Stimulated activated CD4-positive, alpha-beta T cell treated with anti-CD3 and anti-CD28 coated beads, TNF-alpha, amount 100 ng/mL, for 48 hours (primary cell): ENCODE results near the gene AGPAT2.
"Not testable (repeated sequence)": the region's sequence is repeated elsewhere in the genome, so short reads cannot be mapped to it uniquely, and the experiment has no call there.

Source experiments
- DNase-seq, 3 donors: peaks; one replicate each; pipeline ENCODE4 v3.0.0-alpha.2; 2020; ENCODE audit warnings: low read depth in 3 of 3

Gene AGPAT2

DNA sequence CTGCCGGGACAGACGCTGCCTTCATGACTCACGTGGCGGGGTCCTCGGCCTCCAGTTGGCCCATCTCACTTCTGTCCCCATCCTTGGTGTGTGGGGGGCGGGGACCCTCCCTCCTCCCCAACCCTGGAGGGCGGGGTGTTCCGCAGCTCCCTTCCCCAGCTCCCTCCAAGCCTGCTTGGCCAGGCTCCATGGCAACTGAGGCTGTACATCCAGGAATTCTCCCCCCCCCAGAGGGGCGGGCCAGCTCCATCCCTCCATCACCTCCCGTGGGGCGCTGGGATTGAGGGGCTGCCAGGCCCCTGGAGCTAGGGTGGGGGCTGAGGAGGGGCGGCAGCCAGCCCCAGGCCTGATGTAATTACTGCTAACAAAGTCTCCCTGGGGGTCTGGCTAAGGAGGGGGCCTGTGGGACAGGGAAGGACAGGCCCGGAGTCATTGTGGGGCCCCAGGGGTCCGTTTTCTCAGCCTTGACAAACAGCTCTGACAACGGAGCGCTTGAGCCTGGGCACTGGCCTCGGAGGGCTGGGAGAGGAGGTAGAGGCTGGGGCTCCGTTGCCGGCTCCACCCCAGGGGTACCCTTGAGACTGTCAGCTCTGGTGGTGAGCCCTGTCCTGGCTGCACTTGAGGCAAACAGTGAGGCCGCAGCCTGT is 33.1 kb upstream of the AGPAT2 start:
- DNase-seq, result no peak

DNA sequence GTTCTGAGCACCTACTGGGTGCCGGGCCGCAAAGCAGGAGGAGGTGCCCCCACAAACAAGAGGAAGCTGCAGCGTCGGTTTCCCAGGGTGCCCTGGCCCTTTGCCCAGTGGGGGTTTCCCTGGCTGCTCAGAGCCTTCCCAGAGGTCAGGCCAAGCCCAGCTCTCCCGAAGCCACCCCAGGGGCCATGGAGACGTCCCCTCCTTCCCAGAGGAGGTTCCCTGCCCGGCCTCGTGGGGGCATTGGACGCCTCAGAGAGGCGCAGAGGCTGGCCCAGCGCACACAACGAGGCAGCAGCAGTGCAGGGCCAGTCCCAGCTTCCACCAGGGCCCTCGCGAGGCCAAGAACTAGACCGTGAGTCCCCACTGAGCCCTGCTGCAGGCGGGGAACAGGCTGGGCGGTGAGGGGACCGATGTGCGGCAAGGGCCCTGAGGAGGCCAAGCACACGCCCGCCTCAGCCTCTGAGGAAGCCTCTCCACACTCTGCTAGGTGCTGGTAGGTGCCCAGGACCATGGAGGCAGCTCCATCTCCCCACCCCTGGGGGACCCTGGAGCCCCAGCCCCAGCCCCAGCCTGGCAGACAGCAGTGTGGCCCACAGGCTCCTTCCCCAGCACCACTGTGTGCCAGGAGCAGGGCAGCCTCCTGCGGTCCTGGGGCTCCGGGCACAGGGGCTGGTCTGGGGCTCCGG is 32.1 kb upstream of the AGPAT2 start:
- DNase-seq, result no peak

DNA sequence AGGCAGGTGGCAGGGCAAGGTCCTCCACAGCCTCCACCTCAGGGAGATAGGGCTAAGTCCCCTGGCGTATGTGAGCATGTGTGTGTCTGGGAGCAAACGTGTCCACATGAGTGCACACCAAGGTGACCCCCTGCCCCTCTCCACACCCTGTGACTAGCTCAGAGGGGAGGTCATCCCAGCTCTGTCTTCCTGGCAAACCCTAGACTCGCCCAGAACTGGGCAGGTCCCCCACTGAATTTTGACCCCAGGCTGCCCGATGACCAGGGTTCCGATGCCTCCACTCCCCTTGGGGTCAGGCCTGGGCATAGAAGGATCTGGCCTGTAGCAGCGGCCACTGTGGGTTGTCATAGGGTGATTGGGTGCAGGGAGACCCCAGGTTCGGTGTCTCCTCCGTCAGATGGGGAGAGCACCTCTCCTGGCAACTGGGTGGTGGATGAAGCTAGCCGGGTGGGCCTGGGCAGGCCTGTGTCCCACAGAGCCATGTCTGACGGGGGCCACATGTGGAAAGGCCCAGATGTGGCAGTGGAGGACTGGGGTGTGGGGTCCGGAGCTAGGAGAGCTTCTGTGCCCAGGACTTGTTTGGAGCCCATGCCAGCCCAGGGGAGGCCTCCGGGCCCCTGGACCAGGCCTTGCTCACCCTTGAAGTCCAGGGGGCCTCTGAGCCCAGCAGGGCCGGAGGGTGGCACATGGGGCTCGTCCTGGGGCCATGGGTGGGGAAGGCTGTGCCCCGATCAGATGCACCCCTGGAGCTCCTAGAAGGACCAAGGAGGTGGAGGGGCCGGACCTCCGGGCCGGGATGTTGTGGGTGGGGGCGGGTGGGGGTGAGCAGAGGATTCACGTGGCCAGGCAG is 31.3 kb upstream of the AGPAT2 start:
- no peak for DNase-seq

DNA sequence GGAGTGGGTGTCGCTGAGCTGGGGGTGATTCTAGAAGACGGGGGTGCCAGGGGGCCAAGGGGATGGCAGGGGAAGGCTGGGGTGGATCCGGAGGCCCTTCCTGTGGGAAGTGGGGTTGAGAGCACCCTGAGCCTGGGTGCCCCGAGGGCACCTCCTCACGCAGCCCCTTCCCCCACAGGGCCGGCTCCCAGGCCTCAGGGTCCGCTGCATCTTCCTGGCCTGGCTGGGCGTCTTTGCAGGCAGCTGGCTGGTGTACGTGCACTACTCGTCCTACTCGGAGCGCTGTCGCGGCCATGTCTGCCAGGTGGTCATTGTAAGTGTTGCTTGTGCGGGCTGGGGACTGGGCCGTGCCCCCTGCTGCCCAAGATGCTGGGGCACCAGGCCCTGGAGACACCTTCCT is 30.1 kb upstream of the AGPAT2 start:
- DNase-seq, result no peak

DNA sequence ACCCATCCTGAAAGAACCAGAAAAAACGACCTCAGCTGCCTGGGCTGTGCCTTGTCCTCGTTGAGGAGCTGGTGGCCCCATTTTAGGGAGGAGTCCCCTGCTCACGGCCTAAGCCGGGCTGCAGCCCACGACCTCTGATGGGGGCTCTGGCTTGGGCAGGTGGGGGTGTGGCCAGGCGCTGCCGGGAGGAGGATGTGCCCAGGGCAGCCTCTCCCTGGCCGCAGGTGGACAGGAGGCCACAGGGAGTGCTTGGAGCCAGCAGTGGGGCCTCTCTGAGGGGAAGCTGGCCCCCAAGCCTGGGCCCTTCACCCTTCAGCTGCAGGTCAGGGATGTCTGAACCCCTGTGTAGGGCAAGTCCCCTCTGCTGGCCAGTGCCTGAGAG is 27.6 kb upstream of the AGPAT2 start:
- DNase-seq, result no peak

DNA sequence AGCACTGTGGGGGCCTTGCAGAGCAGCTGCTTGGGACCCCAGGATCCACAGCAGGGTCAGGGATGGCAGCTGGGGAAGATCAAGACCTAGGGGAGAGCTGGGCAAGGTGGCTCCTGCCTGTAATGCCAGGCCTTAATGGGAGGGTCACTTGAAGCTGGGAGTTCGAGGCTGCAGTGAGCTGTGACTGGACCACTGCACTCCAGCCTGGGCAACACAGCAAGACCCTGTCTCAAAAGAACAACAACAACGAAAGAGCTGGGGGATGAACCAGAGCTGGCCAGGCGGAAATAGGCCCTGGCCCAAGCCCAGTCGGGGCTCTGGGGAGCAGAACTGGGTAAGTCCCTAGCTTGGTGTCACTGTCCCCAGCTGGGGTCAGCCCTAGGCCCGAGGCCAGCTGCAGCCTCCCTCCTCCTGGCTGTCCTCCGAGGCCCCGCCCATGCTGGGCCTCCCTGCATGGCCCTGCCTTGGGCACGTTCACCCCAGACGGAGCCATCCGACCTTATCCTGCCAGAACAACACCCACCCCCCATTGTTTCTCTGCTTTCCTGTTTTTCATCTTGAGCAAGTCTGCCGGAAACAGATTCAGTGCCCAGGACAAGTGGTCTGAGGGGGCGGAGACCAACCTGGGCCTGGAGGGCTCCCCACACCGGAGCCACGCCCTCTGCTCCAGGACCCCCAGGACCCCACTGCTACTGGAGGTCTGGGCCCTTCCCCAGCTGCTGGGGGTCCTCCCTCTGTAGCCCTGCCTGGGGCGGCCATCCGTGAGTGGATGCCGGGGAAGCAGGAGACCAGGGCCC is 27.0 kb upstream of the AGPAT2 start:
- DNase-seq, result no peak

DNA sequence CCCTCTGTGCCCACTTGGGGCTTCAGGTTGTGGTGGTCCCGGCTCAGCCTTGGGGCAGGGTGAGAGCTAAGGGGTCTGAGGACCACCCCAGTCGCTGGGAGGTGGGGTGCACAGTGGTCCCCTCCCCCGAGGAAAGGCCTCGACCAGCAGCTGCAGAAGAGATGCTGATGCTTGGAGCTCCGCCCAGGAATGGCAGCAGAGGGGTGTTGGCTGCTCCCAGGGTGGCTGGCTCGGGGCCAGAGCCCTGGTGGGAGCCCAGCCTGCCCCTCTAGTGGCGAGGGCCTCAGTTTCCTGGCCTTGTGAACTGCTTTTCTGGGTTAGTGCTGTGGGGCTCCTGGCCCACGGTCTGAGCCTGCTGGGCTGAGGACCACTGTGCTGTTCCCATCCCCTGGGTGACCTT is 26.3 kb upstream of the AGPAT2 start:
- DNase-seq, result no peak

DNA sequence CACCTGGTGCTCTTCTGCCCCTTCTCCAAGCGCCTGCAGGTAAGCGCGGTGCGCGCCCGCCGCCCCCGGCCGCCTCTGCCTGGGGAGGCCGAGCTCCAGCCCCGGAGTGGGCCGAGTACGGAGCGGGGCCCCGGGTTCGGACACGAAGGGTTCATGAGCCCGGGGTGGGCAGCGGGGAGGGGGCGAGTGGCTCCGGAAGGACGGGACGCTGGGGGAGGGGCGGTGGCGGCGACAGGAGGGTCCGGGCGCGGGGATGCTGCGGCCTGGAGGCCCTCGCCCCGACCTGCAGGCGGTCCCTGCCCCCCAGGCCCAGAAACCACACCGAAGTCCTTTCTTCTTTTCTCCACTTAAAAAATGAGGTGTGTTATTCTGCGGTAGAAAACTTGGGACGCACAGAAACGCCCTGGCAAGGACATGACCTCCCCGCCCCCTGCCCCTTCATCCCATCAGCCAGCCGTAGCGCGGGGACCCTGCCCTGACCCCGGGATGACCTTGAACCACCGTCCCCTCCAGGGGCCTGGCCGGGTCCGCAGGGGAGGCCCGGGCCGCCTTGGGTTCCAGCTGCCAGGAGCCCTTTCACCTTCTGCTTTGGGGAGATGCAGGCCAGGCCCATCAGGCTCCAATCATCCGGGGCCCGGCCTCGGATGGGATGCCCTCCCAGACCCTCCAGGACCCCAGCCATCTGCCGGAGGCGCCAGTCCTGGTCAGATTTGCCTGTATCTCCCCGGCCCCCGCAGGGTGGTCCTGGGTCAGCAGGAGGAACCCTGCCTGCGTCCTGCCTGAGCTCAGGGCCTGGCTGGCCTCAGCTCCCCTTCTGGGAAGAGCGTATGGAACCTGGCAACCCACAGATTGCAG is 25.7 kb upstream of the AGPAT2 start:
- no peak for DNase-seq

DNA sequence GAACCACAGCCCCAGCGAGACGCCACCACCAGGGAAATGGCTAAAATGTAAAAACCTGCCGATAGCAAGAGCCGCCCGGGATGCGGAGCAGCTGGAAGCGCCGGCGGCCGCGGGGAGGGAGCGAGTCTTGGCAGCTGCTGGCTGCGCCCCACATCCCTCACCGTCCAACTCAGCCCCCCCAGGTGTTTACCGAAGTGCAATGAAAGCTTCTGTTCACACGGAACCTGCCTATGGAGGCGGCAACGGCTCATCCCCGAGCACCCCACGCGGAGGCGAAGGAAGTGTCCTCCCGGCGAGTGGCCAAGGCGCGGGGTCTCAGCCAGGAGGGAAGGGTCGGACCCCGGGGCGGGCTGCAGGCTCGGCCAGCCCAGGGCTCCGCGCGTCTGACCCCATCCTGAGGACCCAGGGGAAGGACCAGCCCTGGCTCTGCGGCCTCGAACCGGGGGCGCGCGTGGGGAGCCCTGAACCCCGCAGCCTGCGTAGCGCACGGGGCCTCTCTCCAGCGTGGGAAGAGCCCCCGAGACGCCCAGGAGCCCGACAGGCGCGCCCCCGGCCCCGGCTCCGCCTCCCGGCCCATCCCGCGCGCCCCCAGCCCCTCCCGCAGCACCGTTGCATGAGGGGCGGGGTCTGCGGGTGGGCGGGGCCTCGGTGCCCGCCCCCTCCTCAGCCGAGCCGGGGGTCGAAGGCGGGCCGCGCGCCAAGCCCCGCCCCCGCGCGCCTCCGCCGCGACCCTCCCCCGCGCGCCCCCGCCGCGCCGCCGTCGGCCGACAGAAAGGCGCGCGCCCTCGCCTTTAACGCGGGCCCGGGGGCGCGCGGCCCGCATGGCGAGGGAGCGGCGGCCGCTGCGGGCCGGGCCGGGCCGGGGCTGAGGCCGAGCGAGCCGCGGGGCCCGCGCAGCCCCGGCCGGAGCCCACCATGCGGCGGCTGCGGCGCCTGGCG is 24.8 kb upstream of the AGPAT2 start, which contains the start of gene DIPK1B:
DIPK1B (plus strand) TSS at position 822 of the 939 bp plus-strand sequence; CDS start at position 916, 94 bp downstream.
- no peak for DNase-seq

DNA sequence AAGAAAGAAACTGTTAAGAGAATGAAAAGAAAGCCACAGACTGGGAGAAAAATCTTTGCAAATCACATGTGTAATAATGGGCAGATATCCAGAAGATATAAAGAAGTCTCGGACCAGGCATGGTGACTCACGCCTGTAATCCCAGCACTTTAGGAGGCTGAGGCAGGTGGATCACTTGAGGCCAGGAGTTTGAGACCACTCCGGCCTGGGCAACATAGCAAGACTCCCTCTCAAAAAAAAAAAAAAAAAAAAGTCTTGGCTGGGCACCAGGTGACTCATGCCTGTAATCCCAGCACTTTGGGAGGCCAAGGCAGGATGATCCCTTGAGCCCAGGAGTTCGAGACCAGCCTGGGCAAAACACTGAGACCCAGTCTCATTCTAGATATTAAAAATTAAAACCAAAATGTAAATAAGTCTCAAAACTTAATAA is 24.0 kb upstream of the AGPAT2 start:
- DNase-seq, result not testable (repeated sequence)

DNA sequence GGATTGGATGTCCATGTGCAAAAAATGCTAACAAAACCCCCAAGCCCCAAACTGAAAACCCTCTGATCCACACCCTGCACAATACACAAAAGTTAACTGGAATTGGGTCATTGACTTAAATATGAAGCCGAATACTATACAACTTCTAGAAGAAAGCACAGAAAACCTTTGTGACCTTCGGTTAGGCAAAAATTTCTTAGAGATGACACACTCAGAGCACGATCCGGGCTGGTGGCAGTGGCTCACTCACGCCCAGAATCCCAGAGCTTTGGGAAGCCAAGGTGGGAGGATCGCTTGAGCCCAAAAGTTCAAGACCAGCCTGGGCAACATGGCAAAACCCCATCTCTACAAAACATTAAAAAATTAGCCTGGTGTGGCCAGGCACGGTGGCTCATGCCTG is 23.3 kb upstream of the AGPAT2 start:
- DNase-seq, result no peak

DNA sequence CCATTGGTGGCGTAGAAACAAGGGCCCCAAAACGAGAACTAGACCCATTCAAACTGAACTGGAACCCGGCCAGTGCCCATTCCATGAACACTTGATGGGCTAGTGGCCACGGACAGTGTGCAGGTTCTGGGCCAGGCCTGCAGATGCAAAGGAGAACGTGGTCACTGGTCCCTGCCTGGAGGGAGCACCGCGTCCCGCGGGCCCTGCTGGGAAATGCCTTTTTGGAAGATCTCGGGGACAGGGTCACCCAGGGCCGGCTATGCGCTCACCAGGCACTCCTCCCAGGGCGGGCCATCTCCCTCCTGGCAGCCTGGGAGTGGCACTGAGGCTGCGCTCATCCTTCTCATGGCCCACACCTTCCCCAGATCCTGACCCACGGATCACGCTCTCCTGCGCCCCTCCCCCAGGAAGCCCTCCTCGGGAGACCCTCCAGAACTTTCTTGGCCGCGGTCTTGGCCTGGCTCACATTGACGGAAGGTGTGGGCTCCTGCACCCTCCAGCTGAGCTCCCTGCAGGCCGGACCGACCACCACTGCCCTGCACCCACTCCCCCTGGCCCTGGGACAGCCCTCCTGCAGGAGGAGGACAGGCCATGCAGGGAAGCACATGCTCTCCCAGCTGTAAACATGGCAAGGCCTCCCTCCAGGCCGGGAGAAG is 22.3 kb upstream of the AGPAT2 start:
- DNase-seq, result no peak

DNA sequence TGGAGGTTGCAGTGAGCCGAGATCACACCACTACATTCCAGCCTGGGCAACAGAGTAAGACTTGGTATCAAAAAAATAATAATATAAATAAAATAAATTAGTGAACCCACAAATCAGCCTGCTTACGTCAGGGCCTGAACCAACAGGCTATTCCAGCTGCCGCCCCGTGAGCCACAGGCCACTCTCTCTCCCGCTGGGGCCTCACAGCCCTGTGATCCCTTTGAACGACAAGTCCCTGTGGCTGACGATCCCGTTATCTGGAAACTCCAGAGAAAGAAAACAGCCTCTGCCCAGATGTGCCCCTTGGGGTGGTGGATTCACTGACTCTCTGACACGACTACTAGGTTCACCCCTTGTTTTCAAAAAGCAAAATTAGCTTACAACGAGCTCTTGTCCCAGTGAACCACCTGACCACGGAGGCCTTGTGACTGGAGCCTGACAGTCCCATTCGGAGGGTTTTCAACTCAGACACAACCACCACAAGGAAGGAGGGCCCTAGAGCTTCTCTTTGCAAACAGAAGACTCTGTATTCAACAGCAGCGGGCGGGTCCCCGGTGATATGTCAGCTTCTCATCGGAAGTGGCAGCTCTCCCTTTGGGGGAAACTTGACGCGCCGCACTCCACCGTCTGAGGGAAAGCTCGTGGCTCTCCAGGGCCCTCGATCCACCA is 20.7 kb upstream of the AGPAT2 start:
- no peak for DNase-seq

DNA sequence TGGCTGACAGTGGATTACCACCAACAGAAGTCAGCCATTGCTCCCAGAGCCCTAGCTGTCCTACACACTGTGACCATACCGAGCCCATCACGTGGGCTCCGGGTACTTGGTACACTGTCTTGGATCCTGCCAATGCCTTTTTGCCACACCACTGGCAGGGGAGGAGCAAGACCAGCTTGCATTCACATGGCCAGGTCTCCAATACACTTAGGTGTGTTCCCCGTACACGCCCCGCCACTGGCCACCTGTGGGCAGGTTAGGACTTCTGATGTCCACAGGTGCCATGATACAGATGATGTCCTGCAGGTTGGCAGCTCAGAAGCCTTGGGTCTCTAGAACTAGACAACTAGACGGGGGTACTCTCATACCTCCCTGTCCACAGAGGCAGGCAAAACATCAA is 19.8 kb upstream of the AGPAT2 start:
- no peak for DNase-seq

DNA sequence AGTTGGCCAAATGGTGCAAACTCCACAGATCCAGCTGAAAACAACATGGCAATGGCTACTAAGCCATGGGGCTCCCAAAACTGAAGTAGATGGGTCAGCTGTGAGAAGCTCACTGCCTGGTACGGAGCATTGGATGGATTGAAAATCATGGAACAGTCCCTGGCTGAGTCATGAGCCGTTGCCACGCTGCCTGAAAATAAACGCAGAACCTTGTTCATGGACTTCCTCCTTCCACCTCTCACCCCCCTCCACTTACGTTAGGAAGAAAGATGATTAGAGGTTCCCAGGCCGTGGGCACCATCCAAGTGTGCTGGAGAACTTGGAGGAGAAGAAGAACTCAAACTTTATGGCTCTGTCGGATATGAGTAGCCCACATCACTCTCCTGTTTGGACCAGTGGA is 18.3 kb upstream of the AGPAT2 start:
- no peak for DNase-seq

DNA sequence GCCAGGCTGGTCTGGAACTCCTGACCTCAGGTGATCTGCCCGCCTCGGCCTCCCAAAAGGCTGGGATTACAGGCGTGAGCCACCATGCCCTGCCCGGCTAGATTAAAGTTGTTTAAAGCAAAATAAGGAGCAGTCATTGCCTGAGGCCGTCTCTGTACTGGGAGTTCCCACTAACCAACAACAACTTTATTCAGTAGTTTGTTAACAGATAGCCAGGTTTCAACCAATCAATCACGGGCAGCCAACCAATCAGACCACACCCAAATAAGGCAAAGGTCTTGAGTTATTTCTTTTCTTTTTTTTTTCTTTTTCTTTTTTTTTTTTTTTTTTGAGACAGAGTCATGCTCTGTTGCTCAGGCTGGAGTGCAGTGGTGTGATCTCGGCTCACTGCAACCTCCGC is 17.5 kb upstream of the AGPAT2 start:
- DNase-seq, result not testable (repeated sequence)

DNA sequence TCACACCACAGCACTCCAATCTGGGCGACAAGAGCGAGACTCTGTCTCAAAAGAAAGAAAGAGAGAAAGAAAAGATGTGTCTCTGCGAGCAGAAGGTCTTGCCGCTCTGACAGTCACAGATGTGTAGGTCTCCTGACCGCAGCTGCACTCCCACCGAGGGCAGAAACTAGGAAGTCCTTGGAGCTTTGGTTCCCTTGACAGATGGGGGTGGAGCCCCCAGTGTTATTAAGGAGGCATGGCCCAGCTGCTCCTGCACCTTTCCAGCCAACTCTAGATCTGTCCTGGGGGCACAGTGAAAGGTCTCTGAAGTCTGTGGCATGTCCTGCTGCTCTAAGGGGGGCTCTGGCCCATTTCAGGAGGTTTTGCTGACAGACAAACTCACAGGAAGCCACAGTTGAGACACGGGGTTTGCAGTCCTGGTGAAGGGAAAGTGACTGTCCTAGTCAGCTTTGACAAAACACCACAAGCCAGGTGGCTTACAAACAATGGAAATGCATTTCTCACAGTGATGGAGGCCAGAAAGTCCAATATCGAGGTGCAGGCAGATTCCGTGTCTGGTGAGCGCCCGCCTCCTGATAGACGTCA is 16.1 kb upstream of the AGPAT2 start:
- DNase-seq, result no peak

DNA sequence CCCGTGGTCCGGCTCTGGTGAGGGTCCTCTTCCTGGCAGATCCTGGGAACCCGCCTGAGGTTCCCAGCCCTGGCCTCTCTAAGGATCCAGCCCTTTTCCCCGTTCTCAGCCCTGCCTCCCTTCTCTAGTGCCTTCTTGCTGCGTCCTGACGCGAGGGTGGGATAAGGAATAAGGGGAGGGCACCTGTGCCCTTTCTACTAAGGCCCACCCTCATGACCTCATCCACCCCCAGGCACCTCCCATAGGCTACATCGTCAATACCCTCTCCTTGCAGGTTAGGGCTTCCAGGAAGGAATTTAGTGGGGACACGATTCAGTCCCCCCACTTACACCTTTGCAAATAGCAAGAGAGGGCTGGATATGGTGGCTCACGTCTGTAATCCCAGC is 14.4 kb upstream of the AGPAT2 start:
- no peak for DNase-seq
